Measurements from ENCODE around the gene GPR146.

DNA sequence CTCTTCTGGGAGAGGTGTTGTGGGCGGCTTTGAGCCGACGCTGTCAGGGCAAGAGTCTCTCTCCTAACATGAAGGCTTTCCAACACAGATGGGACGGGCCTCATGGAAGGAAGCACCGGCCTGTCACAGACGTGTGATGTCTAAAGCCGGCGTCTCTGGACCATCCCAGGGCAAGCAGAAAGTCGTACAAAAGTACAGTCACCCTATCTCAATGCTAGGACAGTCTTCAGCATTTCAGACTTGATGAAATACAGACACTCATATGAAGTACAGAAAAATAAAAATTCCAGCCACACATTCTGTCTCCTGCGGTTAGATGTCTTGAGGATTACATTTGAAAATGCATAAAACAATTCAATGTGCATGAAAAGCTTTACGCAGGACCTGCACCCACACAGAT lies 30.8 kb upstream of the GPR146 start:
- TF ChIP-seq EZH2 (optimal IDR thresholded peaks at IDR 0.05; ENCODE audit: low read depth, low read length) = no peak
- TF ChIP-seq, protein P1, sequence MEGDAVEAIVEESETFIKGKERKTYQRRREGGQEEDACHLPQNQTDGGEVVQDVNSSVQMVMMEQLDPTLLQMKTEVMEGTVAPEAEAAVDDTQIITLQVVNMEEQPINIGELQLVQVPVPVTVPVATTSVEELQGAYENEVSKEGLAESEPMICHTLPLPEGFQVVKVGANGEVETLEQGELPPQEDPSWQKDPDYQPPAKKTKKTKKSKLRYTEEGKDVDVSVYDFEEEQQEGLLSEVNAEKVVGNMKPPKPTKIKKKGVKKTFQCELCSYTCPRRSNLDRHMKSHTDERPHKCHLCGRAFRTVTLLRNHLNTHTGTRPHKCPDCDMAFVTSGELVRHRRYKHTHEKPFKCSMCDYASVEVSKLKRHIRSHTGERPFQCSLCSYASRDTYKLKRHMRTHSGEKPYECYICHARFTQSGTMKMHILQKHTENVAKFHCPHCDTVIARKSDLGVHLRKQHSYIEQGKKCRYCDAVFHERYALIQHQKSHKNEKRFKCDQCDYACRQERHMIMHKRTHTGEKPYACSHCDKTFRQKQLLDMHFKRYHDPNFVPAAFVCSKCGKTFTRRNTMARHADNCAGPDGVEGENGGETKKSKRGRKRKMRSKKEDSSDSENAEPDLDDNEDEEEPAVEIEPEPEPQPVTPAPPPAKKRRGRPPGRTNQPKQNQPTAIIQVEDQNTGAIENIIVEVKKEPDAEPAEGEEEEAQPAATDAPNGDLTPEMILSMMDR (IDR thresholded peaks at IDR 0.05; ENCODE audit: low read length) = no peak

Data from MM.1S (cell line).